Glomerular visceral epithelial cell (primary cell): ENCODE results near the gene CPSF4.
"Not testable (repeated sequence)": the region's sequence is repeated elsewhere in the genome, so short reads cannot be mapped to it uniquely, and the experiment has no call there.

Experiments
- DNase-seq: peaks from one replicate; pipeline ENCODE4 v3.0.0-alpha.2; 2016; ENCODE audit errors: extremely low spot score

The CPSF4 gene

GRCh38 chr7:99408379-99409191 is 30.2 kb upstream of the CPSF4 start, which contains the start of the genes BUD31 and PDAP1:
TSS of gene BUD31 (plus strand) at chr7:99408969. CDS start at chr7:99411093, 2,124 bp downstream.
TSS of gene PDAP1 (minus strand) at chr7:99408597. CDS start at chr7:99408548, 49 bp downstream.
- peak; percentile 93 for DNase-seq

DNA sequence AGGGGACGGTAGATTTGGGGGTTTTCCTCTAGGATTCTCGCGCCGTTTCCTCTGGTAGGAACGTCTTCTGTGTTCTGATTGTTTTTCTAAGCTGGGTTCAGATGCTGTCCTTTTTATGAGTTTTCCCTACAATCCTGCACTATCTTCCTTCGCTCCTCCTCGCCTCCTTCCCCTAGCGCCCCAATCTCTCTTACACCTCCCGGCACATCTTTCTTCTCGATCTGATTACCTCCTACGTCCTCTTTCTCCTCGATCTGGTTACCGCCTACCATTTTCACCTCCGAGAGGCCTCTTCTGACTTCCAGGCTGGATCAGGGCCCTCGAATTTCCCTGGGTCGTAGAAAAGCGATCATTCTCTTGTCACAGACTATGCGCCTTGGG is 29.6 kb upstream of the CPSF4 start:
- no peak for DNase-seq

DNA sequence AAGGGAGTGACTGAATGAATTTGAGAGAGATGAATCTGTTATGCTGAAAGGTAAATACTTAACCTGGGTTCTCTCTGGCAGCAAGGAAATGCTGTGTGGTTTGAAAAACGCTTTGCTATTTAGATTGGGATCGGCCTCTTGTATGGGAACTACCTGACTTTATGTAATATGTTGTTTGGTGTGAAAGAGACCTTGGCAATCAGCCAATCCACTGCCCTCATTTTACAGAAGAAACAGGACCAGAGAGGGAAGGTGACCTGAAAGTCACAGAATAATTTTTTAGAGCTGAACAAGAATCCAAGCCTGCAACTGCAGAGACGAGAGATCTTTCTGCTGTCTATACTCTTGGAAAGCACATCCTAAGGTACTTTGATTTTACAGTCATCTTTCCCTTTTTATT is 28.9 kb upstream of the CPSF4 start:
- no peak for DNase-seq

- DNase-seq, result no peak
Observed at GRCh38 chr7:99410635-99411034, 28.1 kb upstream of the CPSF4 start.

GRCh38 chr7:99415513-99416127 is 23.1 kb upstream of the CPSF4 start:
- peak; percentile 53 for DNase-seq

DNA sequence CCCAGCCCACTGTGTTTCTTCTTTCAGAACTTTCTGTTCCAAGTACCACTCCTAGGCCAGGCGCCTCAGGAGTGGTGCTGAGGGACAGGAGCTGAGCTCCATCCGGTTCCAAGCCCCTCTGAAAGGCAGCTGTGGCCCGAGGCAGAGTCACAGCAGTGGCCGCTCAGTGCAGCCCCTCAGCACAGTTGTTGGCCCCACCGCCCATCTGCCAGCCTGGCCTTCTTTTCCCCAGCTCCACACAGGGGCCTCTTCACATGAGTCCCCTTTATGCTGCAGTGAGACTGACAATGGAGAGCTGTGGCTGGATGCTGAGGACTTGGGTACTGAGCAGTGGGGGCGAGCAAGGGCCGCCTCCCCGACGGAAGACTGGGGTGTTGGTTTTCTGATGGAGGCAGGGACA is 20.5 kb upstream of the CPSF4 start:
- no peak for DNase-seq

DNA sequence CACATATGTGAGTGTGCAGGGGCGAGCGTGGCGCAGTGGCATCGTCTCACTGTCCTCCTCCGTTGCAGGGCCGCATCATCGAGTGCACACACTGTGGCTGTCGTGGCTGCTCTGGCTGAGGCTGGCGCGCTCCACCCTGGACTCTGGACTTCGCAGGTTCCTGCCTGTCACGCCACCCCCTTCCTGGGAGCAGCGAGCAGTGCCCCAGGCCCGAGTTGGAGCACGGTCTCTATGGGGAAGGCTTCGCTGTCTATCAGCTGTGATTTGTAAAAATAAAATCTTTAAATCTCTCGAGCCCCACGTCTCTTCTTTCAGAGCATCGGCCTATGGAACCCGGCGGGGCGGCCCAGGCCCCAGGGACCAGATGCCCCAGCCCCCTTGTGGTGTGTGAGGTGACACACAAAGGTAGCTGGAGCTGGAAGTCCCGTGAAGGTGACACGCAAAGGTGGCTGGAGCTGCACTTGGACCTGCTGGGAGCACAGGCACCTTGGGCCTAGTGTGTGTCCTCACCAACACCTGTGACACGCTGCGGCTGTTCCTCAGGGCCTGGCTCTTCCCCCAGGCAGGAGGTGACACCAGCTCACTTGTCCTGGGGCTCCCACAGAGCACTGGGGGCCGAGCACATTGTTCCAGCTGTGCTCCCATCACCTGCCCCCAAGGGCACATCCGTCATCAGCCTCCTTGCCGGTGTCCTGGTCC is 19.3 kb upstream of the CPSF4 start:
- DNase-seq, result no peak

GRCh38 chr7:99420213-99420612 is 18.5 kb upstream of the CPSF4 start:
- no peak for DNase-seq

DNA sequence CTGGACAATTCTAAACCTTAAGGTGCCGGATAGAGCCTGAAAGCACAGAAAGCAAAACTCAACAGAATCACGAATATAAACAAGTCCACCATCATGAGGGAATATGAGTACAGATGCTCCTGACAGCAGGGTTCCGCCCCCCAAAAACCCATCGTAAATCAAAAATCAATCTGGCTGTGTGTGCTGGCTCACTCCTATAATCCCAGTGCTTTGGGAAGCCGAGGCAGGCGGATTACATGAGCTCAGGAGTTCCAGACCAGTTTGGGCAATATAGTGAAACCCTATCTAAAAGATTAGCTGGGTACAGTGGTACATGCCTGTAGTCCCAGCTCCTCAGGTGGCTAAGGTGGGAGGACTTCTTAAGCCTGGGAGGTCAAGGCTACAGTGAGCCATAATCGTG is 17.8 kb upstream of the CPSF4 start:
- no peak for DNase-seq

DNA sequence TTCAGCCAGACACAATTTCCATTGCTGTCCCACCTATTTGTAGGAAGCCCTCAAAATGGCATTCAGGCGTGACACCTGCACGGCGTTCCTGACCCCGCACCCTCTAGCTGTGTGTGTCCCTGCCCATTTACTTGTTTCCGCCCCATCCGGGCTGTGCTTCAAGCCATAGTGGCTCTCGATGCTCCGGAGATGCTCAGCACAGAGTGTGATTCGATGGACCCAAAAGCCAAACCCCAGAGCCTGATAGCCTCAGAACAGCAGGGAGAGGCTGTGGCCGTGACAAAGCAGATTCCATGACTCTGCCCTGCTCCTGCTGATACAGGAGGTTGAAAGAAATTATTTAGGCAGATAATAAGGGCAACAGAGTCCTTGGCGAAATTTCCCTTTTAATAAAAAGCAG is 16.6 kb upstream of the CPSF4 start:
- no peak for DNase-seq

GRCh38 chr7:99422625-99423024 is 16.1 kb upstream of the CPSF4 start:
- no peak for DNase-seq

DNA sequence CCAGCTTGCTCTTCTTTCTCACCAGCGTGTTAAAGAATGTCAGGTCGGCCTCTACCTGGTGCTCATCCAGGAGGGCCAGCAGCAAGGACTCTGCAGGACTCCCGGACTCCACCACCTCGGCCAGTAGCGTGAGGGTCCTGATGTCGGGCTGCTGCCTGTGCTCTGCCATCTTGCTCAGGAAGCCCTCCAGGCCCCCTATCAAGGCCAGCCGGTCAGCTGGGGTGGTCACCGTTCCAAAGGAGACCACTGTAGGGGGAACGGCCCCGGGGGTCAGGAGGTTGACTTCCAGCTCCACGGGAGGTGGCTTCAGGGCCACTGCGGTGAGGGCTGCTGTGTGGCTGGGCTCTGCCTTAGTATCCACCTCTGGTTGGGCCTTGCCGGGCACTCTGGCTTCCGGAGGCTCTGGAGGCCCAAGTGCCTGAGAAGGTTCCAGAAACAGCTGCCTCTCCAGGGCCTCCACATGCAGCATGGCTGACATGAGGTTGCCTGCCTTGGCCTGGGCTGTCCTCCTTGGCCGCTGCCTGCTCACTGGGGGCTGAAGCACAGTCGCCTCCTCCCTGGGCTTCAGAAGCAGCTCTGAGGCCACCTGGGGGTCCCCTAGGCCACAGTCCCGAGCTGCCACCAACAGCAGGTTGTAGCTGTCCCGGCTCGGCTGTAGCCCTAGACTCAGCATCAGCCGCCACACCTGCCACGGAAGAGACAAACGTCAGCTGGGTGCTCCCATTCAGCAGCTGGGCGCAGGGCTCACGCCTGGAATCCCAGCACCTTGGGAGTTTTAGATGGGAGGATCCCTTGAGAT is 13.6 kb upstream of the CPSF4 start:
- no peak for DNase-seq

DNA sequence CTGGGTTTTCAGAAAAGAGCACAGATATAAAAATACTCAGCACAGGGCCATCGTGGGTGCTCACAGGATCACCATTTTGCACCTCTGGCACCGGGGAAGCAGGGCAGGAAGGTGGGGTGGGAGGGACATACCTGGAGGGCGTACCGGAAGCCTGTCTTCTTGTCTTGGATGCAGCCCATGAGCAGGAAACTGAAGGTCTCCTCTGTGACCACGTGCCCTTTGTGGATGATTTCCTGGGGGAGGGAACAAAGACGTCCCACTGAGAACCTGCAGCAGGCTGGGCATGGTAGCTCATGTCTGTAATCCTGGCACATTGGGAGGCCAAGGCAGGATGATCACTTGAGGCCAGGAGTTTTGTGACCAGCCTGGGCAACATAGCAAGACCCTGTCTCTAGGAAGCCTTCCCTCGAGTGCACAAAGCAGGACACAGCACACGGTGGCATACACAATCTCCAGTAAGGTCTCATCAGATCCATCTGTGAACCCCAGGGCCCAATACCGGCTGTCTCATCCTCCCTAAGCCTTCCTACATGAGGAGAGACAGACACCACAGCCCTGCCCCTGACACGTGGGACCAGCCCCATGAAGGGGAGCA is 9.7 kb upstream of the CPSF4 start:
- no peak for DNase-seq

DNA sequence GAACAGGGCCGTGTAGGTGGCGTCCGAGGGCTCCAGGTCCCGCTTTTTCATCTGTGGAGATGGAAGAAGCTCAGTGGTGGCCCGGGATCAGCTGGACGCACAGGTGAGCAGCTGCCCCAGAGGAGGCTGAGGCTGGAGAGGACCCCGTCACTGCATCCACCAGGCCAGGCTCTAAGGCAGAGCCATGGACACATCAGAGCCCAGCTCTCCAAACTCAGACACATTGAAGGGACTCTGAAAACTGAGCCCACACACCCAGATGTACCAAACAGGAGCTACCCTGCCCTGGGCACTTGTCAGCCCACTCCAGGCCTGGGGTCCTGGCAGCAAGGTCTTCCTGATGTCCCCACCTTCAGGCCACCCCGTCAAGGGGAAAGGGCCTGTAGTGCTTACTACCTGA is 9.0 kb upstream of the CPSF4 start:
- DNase-seq, result no peak

DNA sequence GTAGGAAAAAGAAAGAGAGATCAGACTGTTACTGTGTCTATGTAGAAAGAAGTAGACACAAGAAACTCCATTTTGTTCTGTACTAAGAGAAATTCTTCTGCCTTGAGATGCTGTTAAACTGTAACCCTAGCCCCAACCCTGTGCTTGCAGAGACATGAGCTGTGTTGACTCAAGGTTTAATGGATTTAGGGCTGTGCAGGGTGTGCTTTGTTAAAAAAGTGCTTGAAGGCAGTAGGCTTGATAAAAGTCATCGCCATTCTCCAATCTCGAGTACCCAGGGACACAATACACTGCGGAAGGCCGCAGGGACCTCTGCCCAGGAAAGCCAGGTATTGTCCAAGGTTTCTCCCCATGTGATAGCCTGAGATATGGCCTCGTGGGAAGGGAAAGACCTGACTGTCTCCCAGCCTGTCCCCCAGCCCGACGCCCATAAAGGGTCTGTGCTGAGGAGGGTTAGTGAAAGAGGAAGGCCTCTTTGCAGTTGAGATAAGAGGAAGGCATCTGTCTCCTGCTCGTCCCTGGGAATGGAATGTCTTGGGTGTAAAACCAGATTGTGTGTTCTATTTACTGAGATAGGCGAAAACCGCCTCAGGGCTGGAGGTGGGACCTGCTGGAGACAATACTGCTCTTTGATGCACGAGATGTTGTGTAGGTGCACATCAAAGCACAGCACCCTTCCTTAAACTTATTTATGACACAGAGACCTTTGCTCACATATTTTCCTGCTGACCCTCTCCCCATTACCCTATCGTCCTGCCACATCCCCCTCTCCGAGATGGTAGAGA is 6.8 kb upstream of the CPSF4 start:
- DNase-seq, result not testable (repeated sequence)

GRCh38 chr7:99433158-99433557 is 5.6 kb upstream of the CPSF4 start:
- no peak for DNase-seq

DNA sequence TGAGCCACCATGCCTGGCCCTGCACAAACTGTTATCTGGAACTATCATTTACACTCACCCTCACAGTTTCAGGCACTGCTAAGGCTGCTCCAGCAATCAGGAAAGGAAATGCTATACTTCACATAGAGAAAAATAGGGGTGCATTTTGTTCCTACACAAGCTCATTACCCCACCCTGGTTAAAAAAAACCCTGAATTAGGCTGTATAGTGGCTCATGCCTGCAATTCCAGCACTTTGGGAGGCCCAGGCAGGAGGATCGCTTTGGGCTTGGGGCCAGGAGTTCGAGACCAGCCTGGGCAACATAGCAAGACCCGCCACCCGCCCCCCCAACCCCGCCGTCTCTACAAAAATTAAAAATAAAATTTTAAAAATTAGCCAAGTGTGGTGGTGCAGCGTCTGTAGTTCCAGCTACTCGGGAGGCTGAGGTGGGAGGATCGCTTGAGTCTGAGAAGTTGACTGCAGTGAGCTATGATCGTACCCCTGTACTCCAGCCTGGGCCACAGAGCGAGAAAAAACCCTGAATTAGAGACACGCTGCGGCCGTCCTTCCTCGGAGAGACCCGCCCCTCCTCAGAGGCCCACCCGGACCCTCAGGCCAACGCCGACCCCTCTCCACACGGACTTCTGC is 684 bp upstream of the CPSF4 start:
- DNase-seq, result no peak

DNA sequence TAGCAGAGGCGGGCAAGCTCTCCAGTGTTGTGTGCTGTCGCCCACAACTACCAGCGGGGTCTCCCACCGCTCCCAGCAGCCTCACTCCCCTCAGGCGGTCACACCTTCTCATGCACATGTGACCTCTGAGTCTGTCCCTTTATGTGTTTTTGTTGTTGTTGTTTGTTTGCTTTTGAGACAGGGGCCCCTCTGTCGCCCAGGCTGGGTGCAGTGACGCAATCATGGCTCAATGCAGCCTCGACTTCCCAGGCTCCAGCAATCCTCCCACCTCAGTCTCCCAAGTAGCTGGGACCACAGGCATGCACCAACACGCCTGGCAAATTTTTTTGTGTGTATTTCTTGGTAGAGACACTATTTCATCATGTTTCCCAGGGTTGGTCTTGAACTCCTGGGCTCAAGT is 1.5 kb downstream of the CPSF4 start:
- DNase-seq, result no peak

DNA sequence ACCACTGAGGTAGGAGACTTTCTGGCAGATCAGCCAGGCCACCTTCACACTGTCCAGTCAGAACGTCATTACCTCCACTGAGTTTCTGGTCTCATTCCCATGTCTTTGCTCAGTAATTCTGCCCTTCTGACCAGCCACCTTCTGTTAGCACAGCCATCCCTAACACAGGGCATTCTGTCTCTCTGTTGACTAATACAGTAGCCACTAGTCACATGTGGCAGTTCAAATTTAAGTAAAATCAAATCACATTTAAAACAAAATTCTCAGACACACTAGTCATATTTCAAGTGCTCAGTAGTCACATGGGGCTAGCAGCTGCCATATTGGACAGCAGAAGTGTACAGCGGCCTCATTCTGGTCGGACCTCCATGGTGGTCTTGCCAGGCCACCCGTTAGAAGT is 7.4 kb downstream of the CPSF4 start:
- DNase-seq, result no peak

- DNase-seq, result no peak
Observed at GRCh38 chr7:99447943-99448342, 9.2 kb downstream of the CPSF4 start.
